ENCODE results near the gene NAA10. TPM values are rescaled to one million over a fixed set of nuclear protein-coding genes. Genes with fewer than 3 reads are reported as not detected.

The NAA10 gene
- total and polyA plus RNA-seq, 2 of the 13 experiments (the other 11 are each of a cell fraction or from before 2014, with no cell fraction given): 49.2 to 51.7 TPM

- TF ChIP-seq ZNF407 (CRISPR knock-in tag; IDR thresholded peaks at IDR 0.05; ENCODE audit: not compliant biosample characterization) (no peak), ZNF138 (CRISPR knock-in tag; IDR thresholded peaks at IDR 0.05; ENCODE audit: low read depth) (no peak), ZUFSP (CRISPR knock-in tag; IDR thresholded peaks at IDR 0.05; ENCODE audit: borderline replicate concordance) (no peak), ZNF256 (CRISPR knock-in tag; conservative IDR thresholded peaks at IDR 0.05) (no peak), SUZ12 (IDR thresholded peaks at IDR 0.05; ENCODE audit: low read depth, low read length) (no peak), ZBTB4 (CRISPR knock-in tag; IDR thresholded peaks at IDR 0.05; ENCODE audit: borderline replicate concordance) (no peak), ZNF678 (CRISPR knock-in tag; IDR thresholded peaks at IDR 0.05) (no peak), HNRNPK (IDR thresholded peaks at IDR 0.05; ENCODE audit: low read depth, low read length, poor library complexity, severe bottlenecking) (no peak), NFYC (CRISPR knock-in tag; IDR thresholded peaks at IDR 0.05) (no peak), ZBTB42 (CRISPR knock-in tag; IDR thresholded peaks at IDR 0.05) (no peak)
- TF ChIP-seq, protein P1, sequence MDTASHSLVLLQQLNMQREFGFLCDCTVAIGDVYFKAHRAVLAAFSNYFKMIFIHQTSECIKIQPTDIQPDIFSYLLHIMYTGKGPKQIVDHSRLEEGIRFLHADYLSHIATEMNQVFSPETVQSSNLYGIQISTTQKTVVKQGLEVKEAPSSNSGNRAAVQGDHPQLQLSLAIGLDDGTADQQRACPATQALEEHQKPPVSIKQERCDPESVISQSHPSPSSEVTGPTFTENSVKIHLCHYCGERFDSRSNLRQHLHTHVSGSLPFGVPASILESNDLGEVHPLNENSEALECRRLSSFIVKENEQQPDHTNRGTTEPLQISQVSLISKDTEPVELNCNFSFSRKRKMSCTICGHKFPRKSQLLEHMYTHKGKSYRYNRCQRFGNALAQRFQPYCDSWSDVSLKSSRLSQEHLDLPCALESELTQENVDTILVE (CRISPR knock-in tag; IDR thresholded peaks at IDR 0.05): no peak
These were observed 36.9 kb upstream of the NAA10 start, which contains the start of gene HCFC1 (continued) for GRCh38 chrX:153971450-153972367.
